Smooth muscle cell (in vitro differentiated cells): ENCODE data around the gene PCDHGA4. TPM values are rescaled to one million over a fixed set of nuclear protein-coding genes. Genes with fewer than 3 reads are reported as not detected.

Experiments used
- DNase-seq: peaks from one replicate; lab custom pipeline; 2025; ENCODE audit not compliant: unreplicated experiment; lab: John Stamatoyannopoulos, UW
- H2AFZ ChIP-seq: fragments of 200-600 bp; sonication (generic); 2 replicates; pipeline ENCODE4 v1.6.0; 2016; ENCODE audit warnings: antibody characterized with exemption, low read depth, mild to moderate bottlenecking
- H3F3A ChIP-seq: fragments of 200-600 bp; sonication (generic); 2 replicates; pipeline ENCODE4 v1.6.0; 2017; ENCODE audit warnings: antibody characterized with exemption, low read depth
- H3K27ac ChIP-seq: fragments of 200-600 bp; sonication (generic); 2 replicates; pipeline ENCODE4 v1.5.1; 2016; ENCODE audit warnings: low read depth, mild to moderate bottlenecking
- H3K27me3 ChIP-seq: fragments of 200-600 bp; sonication (generic); 2 replicates; pipeline ENCODE4 v1.6.1; 2016; ENCODE audit warnings: low read depth, mild to moderate bottlenecking
- H3K36me3 ChIP-seq: fragments of 200-600 bp; sonication (generic); 2 replicates; pipeline ENCODE4 v1.5.1; 2016; ENCODE audit warnings: low read depth
- H3K4me1 ChIP-seq: fragments of 200-600 bp; sonication (generic); 2 replicates; pipeline ENCODE4 v1.5.1; 2016; ENCODE audit warnings: low read depth
- H3K4me2 ChIP-seq: fragments of 200-600 bp; sonication (generic); 2 replicates; pipeline ENCODE4 v1.6.0; 2016; ENCODE audit warnings: mild to moderate bottlenecking
- H3K4me3 ChIP-seq: fragments of 200-600 bp; sonication (generic); 2 replicates; pipeline ENCODE4 v1.5.1; 2016; ENCODE audit warnings: mild to moderate bottlenecking
- H3K79me2 ChIP-seq: fragments of 200-600 bp; sonication (generic); 2 replicates; pipeline ENCODE4 v1.6.0; 2016; ENCODE audit warnings: low read depth, mild to moderate bottlenecking
- H3K9ac ChIP-seq: fragments of 200-600 bp; sonication (generic); 2 replicates; pipeline ENCODE4 v1.6.0; 2016; ENCODE audit warnings: low read depth
- H3K9me3 ChIP-seq: fragments of 200-600 bp; sonication (generic); replicated peaks from 2 replicates; pipeline ENCODE4 v1.5.1; 2016; ENCODE audit warnings: low read depth
- H4K20me1 ChIP-seq: fragments of 200-600 bp; sonication (generic); 2 replicates; pipeline ENCODE4 v1.6.0; 2016; ENCODE audit warnings: low read depth
- WGBS: methylation state at CpG from one replicate; pipeline ENCODE4 v1.1.7; 2016; ENCODE audit warnings: low lambda C conversion rate; 5-methylcytosine and 5-hydroxymethylcytosine counted together
- polyA plus RNA-seq: library from polyadenylated mRNA; unstranded; fragments of >200 nt; fragmentation: Nextera tagmentation; extraction: Ambion mirVana; gene quantifications from 2 replicates; pipeline ENCODE4 v1.2.1, GENCODE V29; 2016
- total RNA-seq: library from RNA; depleted of rRNA; stranded (reverse); fragments of >200 nt; gene quantifications from 2 replicates; pipeline ENCODE4 v1.2.3, GENCODE V29; 2014
- TF ChIP-seq, protein P1 (sequence below): fragments of 200-600 bp; sonication (generic); IDR thresholded peaks from 2 replicates; pipeline ENCODE4 v1.5.1; 2017; ENCODE audit warnings: borderline replicate concordance, mild to moderate bottlenecking, antibody characterized with exemption; ENCODE audit not compliant: insufficient read depth, poor library complexity, severe bottlenecking

The PCDHGA4 gene
- total and polyA plus RNA-seq, 2 experiments from 2014 or later, result 0.58 TPM; not detected in 1

DNA sequence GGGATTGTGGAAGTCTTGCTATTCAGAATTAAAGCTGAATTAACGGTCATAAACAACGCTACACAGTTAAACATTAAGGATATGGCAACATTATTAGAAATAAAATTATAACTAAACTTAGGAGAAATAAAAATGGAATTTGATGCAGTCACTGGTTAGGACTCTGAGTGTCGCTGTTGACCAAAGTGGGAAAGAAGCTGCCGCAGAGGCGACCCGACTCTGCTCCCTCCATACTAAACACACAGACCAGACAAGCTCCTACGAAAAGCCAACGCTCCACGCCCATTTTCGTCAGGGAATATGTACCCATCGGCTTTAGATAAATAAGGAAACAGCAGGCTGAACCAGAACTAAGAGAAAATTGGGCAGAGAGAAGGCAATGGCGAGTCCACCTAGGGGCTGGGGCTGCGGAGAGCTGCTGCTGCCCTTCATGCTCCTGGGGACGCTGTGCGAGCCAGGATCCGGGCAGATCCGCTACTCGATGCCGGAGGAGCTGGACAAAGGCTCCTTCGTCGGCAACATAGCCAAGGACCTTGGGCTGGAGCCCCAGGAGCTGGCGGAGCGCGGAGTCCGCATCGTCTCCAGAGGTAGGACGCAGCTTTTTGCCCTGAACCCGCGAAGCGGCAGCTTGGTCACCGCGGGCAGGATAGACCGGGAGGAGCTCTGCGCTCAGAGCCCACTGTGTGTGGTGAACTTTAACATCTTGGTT, 9.3 kb downstream of the PCDHGA4 start, which contains the start of gene PCDHGA5:
Gene PCDHGA5 (plus strand): TSS at position 211 of the 709 bp plus-strand sequence. CDS start 169 bp downstream, at position 380.
- no peaks in the 10 kb centered on the region for H3K27me3 ChIP-seq
- no peak within 1 kb of the TSS for H3K4me3 ChIP-seq
- no peaks in the 10 kb centered on the region for H4K20me1 ChIP-seq
- TF ChIP-seq, protein P1, sequence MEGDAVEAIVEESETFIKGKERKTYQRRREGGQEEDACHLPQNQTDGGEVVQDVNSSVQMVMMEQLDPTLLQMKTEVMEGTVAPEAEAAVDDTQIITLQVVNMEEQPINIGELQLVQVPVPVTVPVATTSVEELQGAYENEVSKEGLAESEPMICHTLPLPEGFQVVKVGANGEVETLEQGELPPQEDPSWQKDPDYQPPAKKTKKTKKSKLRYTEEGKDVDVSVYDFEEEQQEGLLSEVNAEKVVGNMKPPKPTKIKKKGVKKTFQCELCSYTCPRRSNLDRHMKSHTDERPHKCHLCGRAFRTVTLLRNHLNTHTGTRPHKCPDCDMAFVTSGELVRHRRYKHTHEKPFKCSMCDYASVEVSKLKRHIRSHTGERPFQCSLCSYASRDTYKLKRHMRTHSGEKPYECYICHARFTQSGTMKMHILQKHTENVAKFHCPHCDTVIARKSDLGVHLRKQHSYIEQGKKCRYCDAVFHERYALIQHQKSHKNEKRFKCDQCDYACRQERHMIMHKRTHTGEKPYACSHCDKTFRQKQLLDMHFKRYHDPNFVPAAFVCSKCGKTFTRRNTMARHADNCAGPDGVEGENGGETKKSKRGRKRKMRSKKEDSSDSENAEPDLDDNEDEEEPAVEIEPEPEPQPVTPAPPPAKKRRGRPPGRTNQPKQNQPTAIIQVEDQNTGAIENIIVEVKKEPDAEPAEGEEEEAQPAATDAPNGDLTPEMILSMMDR, result no peak
- DNase-seq, result no peak
- no peak within 1 kb of the TSS for H3K4me2 ChIP-seq
- no peaks in the 10 kb centered on the region for H3K36me3 ChIP-seq
- H3K27ac ChIP-seq, result no peak within 1 kb of the TSS
- H3K79me2 ChIP-seq, result no peaks in the 10 kb centered on the region
- no peak within 1 kb of the TSS for H3K9ac ChIP-seq
- no peak within 1 kb of the TSS for H2AFZ ChIP-seq
- peaks cover 11% of the 10 kb centered on the region for H3K9me3 ChIP-seq
- WGBS, result 93% methylated on average over 34 of the region's 34 CpGs
- H3K4me1 ChIP-seq, result no peaks in the 10 kb centered on the region
- no peaks in the 10 kb centered on the region for H3F3A ChIP-seq

DNA sequence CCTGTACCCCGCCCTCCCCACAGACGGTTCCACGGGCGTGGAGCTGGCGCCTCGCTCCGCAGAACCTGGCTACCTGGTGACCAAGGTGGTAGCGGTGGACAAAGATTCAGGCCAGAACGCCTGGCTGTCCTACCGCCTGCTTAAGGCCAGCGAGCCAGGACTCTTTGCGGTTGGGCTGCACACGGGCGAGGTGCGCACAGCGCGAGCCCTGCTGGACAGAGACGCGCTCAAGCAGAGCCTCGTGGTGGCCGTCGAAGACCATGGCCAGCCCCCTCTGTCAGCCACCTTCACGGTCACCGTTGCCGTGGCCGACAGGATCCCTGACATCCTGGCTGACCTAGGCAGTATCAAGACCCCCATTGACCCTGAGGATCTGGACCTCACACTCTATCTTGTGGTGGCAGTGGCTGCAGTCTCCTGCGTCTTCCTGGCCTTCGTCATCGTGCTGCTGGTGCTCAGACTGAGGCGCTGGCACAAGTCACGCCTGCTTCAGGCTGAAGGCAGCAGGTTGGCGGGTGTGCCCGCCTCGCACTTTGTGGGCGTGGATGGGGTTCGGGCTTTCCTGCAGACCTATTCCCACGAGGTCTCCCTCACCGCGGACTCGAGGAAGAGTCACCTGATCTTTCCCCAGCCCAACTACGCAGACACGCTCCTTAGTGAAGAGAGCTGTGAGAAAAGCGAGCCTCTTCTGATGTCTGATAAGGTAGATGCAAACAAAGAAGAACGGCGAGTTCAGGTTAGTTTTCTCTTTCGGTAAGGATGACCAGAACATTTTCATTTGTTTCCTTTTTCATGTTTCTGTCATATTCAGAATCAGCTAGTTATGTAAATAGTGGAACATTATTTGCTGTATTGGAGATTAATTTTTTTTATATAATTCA, 11.4 kb downstream of the PCDHGA4 start:
- Histone ChIP-seq H3K4me1 (no peaks in the 10 kb centered on the region), H3K27me3 (no peaks in the 10 kb centered on the region), H3K9me3 (peaks cover 11% of the 10 kb centered on the region), H3K9ac (no peak overlapping the region), H3K27ac (no peak overlapping the region), H3K4me2 (no peak overlapping the region), H2AFZ (no peak overlapping the region), H4K20me1 (no peaks in the 10 kb centered on the region), H3K79me2 (no peaks in the 10 kb centered on the region), H3K36me3 (no peaks in the 10 kb centered on the region), H3F3A (no peaks in the 10 kb centered on the region), H3K4me3 (no peak overlapping the region)
- 96% methylated on average over 46 of the region's 46 CpGs for WGBS
- DNase-seq, result no peak
- TF ChIP-seq, protein P1, result no peak

DNA sequence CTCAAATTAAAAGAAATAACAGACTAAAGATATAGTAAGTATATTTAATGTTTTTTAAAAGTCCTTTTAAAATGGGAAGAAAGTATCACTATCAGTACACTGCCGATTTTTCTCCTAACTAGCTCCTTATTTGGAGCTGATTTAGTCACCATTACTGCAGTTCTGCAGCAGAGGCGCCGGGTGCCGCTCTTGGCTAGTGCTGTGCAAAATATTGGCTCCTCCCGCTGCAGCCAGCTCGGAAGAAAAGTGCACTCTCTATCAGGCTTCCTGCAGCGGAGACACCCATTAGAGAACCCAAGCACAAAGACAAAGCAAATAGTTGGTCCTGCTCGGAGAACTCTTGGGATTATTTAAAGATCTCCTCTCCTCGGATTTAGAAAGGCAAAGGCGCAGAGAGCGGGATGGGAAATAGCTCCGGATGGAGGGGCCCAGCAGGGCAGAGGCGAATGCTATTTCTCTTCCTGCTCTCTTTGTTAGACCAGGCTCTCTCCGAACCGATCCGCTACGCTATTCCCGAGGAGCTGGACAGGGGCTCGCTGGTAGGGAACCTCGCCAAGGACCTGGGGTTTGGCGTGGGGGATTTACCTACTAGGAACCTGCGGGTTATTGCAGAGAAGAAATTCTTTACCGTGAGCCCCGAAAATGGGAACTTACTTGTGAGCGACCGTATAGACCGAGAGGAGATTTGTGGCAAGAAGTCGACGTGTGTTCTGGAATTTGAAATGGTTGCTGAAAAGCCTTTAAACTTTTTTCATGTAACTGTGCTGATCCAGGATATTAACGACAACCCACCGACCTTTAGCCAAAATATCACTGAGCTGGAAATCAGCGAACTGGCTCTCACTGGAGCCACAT, 15.4 kb downstream of the PCDHGA4 start, which contains the start of gene PCDHGB3:
Gene PCDHGB3 (plus strand): TSS at position 249 of the 855 bp plus-strand sequence. CDS start 153 bp downstream, at position 402.
- Histone ChIP-seq H3K79me2 (no peaks in the 10 kb centered on the region), H3K27ac (no peak within 1 kb of the TSS), H3K27me3 (no peaks in the 10 kb centered on the region), H3K9ac (no peak within 1 kb of the TSS), H3K4me3 (no peak within 1 kb of the TSS), H3K4me1 (no peaks in the 10 kb centered on the region), H3K36me3 (no peaks in the 10 kb centered on the region), H3K4me2 (no peak within 1 kb of the TSS), H3K9me3 (peaks cover 15% of the 10 kb centered on the region), H2AFZ (no peak within 1 kb of the TSS), H3F3A (no peaks in the 10 kb centered on the region), H4K20me1 (no peaks in the 10 kb centered on the region)
- TF ChIP-seq, protein P1, result no peak
- 89% methylated on average over 32 of the region's 32 CpGs for WGBS
- DNase-seq, result no peak
